Progenitor cell of endocrine pancreas (in vitro differentiated cells): ENCODE measurements around the gene STAC. TPM values are rescaled to one million over a fixed set of nuclear protein-coding genes. Genes with fewer than 3 reads are reported as not detected.
A peak's percentile ranks its signal among the peaks of the same experiment; 100 is the strongest.

Source experiments
- DNase-seq: peaks from one replicate; pipeline ENCODE4 v3.0.0; 2021; ENCODE audit warnings: low spot score; ENCODE audit not compliant: unreplicated experiment
- H3K27ac Mint-ChIP-seq: 2 replicates; pipeline ENCODE4 v1.8.0; 2021; ENCODE audit warnings: mild to moderate bottlenecking, moderate library complexity, mixed read lengths
- H3K27me3 Mint-ChIP-seq: 2 replicates; pipeline ENCODE4 v1.8.0; 2021; ENCODE audit warnings: mixed read lengths
- H3K36me3 Mint-ChIP-seq: 2 replicates; pipeline ENCODE4 v1.8.0; 2022; ENCODE audit warnings: mixed read lengths; ENCODE audit not compliant: insufficient read depth
- H3K4me1 Mint-ChIP-seq: 2 replicates; pipeline ENCODE4 v1.8.0; 2021; ENCODE audit warnings: low read depth, mixed read lengths
- H3K4me3 Mint-ChIP-seq: 2 replicates; pipeline ENCODE4 v1.8.0; 2021; ENCODE audit warnings: low read depth, mild to moderate bottlenecking, moderate library complexity, mixed read lengths
- H3K9me3 Mint-ChIP-seq: 2 replicates; pipeline ENCODE4 v1.8.0; 2021; ENCODE audit warnings: low read depth, mixed read lengths
- total RNA-seq: library from RNA; stranded (reverse); gene quantifications from 2 replicates; pipeline ENCODE4 v1.2.1, GENCODE V29; 2021
- TF ChIP-seq, protein P1 (sequence below): fragments of 200-600 bp; sonication (generic); IDR thresholded peaks from one replicate; pipeline ENCODE4 v1.5.0; 2021; ENCODE audit warnings: antibody characterized with exemption, mild to moderate bottlenecking; ENCODE audit not compliant: unreplicated experiment

Gene STAC
- total RNA-seq, 1 donor from 2014 or later, result 1.2 TPM

GRCh38 chr3:36373666-36374065 lies 6.6 kb upstream of the STAC start:
- no peak for DNase-seq
- Mint-ChIP-seq H3K9me3 (no peaks in the 10 kb centered on the region), H3K36me3 (no peaks in the 10 kb centered on the region), H3K4me3 (no peak overlapping the region), H3K4me1 (peaks cover 3% of the 10 kb centered on the region), H3K27ac (no peak overlapping the region), H3K27me3 (peaks cover 12% of the 10 kb centered on the region)
- TF ChIP-seq, protein P1, sequence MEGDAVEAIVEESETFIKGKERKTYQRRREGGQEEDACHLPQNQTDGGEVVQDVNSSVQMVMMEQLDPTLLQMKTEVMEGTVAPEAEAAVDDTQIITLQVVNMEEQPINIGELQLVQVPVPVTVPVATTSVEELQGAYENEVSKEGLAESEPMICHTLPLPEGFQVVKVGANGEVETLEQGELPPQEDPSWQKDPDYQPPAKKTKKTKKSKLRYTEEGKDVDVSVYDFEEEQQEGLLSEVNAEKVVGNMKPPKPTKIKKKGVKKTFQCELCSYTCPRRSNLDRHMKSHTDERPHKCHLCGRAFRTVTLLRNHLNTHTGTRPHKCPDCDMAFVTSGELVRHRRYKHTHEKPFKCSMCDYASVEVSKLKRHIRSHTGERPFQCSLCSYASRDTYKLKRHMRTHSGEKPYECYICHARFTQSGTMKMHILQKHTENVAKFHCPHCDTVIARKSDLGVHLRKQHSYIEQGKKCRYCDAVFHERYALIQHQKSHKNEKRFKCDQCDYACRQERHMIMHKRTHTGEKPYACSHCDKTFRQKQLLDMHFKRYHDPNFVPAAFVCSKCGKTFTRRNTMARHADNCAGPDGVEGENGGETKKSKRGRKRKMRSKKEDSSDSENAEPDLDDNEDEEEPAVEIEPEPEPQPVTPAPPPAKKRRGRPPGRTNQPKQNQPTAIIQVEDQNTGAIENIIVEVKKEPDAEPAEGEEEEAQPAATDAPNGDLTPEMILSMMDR, result no peak

GRCh38 chr3:36379872-36380220 lies 458 bp upstream of the STAC start:
- no peak for DNase-seq
- H3K9me3 Mint-ChIP-seq, result no peaks in the 10 kb centered on the region
- TF ChIP-seq, protein P1, result no peak
- peaks cover 7% of the 10 kb centered on the region for H3K4me1 Mint-ChIP-seq
- peaks cover 45% of the 10 kb centered on the region for H3K27me3 Mint-ChIP-seq
- H3K36me3 Mint-ChIP-seq, result no peaks in the 10 kb centered on the region
- H3K4me3 Mint-ChIP-seq, result peak overlapping the region; percentile 43
- H3K27ac Mint-ChIP-seq, result no peak overlapping the region

- peaks cover 45% of the 10 kb centered on the region for H3K27me3 Mint-ChIP-seq
- no peaks in the 10 kb centered on the region for H3K36me3 Mint-ChIP-seq
- H3K9me3 Mint-ChIP-seq, result no peaks in the 10 kb centered on the region
- TF ChIP-seq, protein P1, result no peak
- peak overlapping the region; percentile 74 for H3K4me3 Mint-ChIP-seq
- DNase-seq, result no peak
- peaks cover 7% of the 10 kb centered on the region for H3K4me1 Mint-ChIP-seq
- H3K27ac Mint-ChIP-seq, result no peak overlapping the region
Measured at GRCh38 chr3:36381311-36381956, 1.1 kb downstream of the STAC start.

GRCh38 chr3:36393563-36393962 lies 13.3 kb downstream of the STAC start:
- Mint-ChIP-seq H3K27me3 (peaks cover 11% of the 10 kb centered on the region), H3K27ac (no peak overlapping the region), H3K4me3 (no peak overlapping the region), H3K9me3 (peaks cover 3% of the 10 kb centered on the region), H3K36me3 (no peaks in the 10 kb centered on the region), H3K4me1 (peaks cover 7% of the 10 kb centered on the region)
- no peak for DNase-seq
- TF ChIP-seq, protein P1, result no peak

- Mint-ChIP-seq H3K27me3 (peaks cover 11% of the 10 kb centered on the region), H3K9me3 (peaks cover 3% of the 10 kb centered on the region), H3K4me1 (peaks cover 7% of the 10 kb centered on the region), H3K36me3 (no peaks in the 10 kb centered on the region), H3K4me3 (no peak overlapping the region), H3K27ac (no peak overlapping the region)
- no peak for DNase-seq
- TF ChIP-seq, protein P1, result no peak
Measured at GRCh38 chr3:36394176-36394575, 13.9 kb downstream of the STAC start.
